GM23248 (cell line): ENCODE data around the gene DOK6.

Experiments
- EZH2 ChIP-seq: fragments of 200-600 bp; sonication (generic); IDR thresholded peaks from 2 replicates; pipeline ENCODE4 v1.6.1; 2018; ENCODE audit warnings: antibody characterized with exemption, mild to moderate bottlenecking; ENCODE audit not compliant: insufficient read depth, poor library complexity, severe bottlenecking
- EZH2phosphoT487 ChIP-seq: fragments of 200-600 bp; sonication (generic); IDR thresholded peaks from 2 replicates; pipeline ENCODE4 v1.6.1; 2018; ENCODE audit warnings: antibody characterized with exemption, moderate library complexity, mild to moderate bottlenecking, low read depth; ENCODE audit not compliant: insufficient read depth

GRCh38 chr18:69483574-69483973, 82.9 kb downstream of the DOK6 start:
- no peak for TF ChIP-seq EZH2
- TF ChIP-seq EZH2phosphoT487, result no peak
